ENCODE measurements around the gene MDH1B.

Gene MDH1B

DNA sequence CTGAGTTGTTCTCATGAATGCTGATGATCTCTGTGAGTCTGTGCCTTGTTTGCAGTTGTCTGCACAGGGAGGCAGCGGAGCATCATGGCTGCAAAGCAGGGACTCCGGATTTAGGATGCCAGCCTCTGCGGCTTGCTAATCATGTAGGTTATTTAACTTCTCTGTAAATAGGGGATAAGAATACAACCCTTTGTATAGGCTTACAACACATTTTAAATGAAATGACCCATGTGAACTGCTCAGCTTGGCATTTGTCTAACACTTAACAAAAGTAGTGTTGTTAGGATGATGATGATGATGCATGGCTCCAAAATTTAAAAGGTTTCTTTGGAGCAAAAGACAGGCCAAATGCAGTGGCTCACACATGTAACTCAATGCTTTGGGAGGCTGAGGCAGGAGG is 66.3 kb downstream of the MDH1B start:
- in situ Hi-C loops (cut with HindIII; ENCODE audit: low sequenced_read_pairs), result no loop called here

DNA sequence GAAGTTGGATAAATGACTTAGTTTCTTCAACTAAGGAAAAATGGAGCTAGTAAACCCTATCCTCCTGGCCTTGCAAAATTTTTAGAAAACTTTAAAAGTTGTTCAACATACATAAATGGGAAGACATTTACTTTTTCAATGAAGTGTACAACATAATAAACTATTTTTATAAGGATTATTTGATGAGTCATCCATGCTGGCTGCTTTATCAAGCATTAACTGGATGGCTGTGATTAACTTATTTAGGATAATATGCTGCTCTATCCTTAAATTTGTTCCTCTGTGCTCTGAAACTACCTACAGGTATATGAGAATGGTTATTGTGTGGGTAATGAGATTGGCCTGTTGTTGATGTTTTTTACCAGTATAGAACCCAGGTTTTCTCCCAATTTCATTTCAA is 68.2 kb downstream of the MDH1B start:
- in situ Hi-C loops (cut with HindIII; ENCODE audit: low sequenced_read_pairs), result no loop called here

- in situ Hi-C loops (cut with HindIII; ENCODE audit: low sequenced_read_pairs), result no loop called here
Measured at GRCh38 chr2:206693399-206694137, 71.6 kb downstream of the MDH1B start.

GRCh38 chr2:206692971-206693370 is 72.2 kb downstream of the MDH1B start:
- in situ Hi-C loops (cut with HindIII; ENCODE audit: low sequenced_read_pairs), result no loop called here

- in situ Hi-C loops (cut with HindIII; ENCODE audit: low sequenced_read_pairs), result no loop called here
Measured at GRCh38 chr2:206688990-206689389, 76.1 kb downstream of the MDH1B start.

- in situ Hi-C loops (cut with HindIII; ENCODE audit: low sequenced_read_pairs), result no loop called here
Measured at GRCh38 chr2:206688453-206688852, 76.7 kb downstream of the MDH1B start.
